Neural cell (in vitro differentiated cells): ENCODE measurements around the gene METTL14.
A peak's percentile ranks its signal among the peaks of the same experiment; 100 is the strongest.
"Not testable (repeated sequence)": the region's sequence is repeated elsewhere in the genome, so short reads cannot be mapped to it uniquely, and the experiment has no call there.

ENCODE experiments used
- CTCF ChIP-seq: fragments of 450-650 bp; IDR thresholded peaks from 2 replicates; pipeline ENCODE4 v1.5.1; 2014; ENCODE audit warnings: antibody characterized with exemption, mild to moderate bottlenecking, moderate library complexity; ENCODE audit not compliant: poor library complexity, severe bottlenecking
- EZH2 ChIP-seq: fragments of 200-600, 300-800 bp; shearing (Covaris generic), sonication (generic); IDR thresholded peaks from 2 replicates; pipeline ENCODE4 v1.6.1; 2014; ENCODE audit warnings: antibody characterized with exemption, low read length, borderline replicate concordance, mild to moderate bottlenecking; ENCODE audit not compliant: insufficient read depth, poor library complexity, severe bottlenecking
- POLR2AphosphoS5 ChIP-seq: IDR thresholded peaks from 2 replicates; pipeline ENCODE4 v1.6.1; 2012
- RAD21 ChIP-seq: fragments of 450-650 bp; conservative IDR thresholded peaks from 2 replicates; pipeline ENCODE4 v1.6.1; 2014; ENCODE audit warnings: antibody characterized with exemption, mild to moderate bottlenecking, moderate library complexity
- REST ChIP-seq: IDR thresholded peaks from 2 replicates; pipeline ENCODE4 v1.6.1; 2012; ENCODE audit warnings: borderline replicate concordance
- SMC3 ChIP-seq: fragments of 450-650 bp; conservative IDR thresholded peaks from 2 replicates; pipeline ENCODE4 v1.6.1; 2014; ENCODE audit warnings: antibody characterized with exemption, mild to moderate bottlenecking, moderate library complexity; ENCODE audit not compliant: poor library complexity
- TAF1 ChIP-seq: IDR thresholded peaks from 2 replicates; pipeline ENCODE4 v1.6.1; 2012; ENCODE audit warnings: low read depth

- TF ChIP-seq RAD21, CTCF, POLR2AphosphoS5, EZH2, SMC3, TAF1: not testable (repeated sequence)
- peak; percentile 58 for TF ChIP-seq REST
These were observed 16.0 kb upstream of the METTL14 start for GRCh38 chr4:118669220-118669619.
